ENCODE measurements around the gene ZCCHC14. TPM values are rescaled to one million over a fixed set of nuclear protein-coding genes. Genes with fewer than 3 reads are reported as not detected.

ZCCHC14 gene
- total RNA-seq, 1 donor from 2014 or later, result 19.0 TPM

- H4K20me1 ChIP-seq (ENCODE audit: insufficient read depth, low read length), result peaks cover 68% of the 10 kb centered on the region
- H3K27me3 Mint-ChIP-seq (ENCODE audit: low read depth, unreplicated experiment), result no peaks in the 10 kb centered on the region
- DNase-seq (ENCODE audit: low read depth), result no peak
Observed at GRCh38 chr16:87426423-87427215, 66.2 kb downstream of the ZCCHC14 start.

GRCh38 chr16:87425941-87426340 lies 66.9 kb downstream of the ZCCHC14 start:
- no peak overlapping the region for H3K9ac ChIP-seq (ENCODE audit: low read length)
- H3K4me1 ChIP-seq (ENCODE audit: insufficient read depth, low read length), result no peaks in the 10 kb centered on the region
- no peak for FAIRE-seq
- Mint-ChIP-seq H3K27ac (ENCODE audit: unreplicated experiment) (no peak overlapping the region), H3K4me3 (ENCODE audit: unreplicated experiment) (no peak overlapping the region), H3K36me3 (ENCODE audit: low read depth, unreplicated experiment) (peaks cover 7% of the 10 kb centered on the region), H3K9me3 (ENCODE audit: unreplicated experiment) (peaks cover 2% of the 10 kb centered on the region), H3K4me1 (ENCODE audit: low read depth, unreplicated experiment) (peaks cover 3% of the 10 kb centered on the region), H3K27me3 (ENCODE audit: low read depth, unreplicated experiment) (no peaks in the 10 kb centered on the region)
- no peaks in the 10 kb centered on the region for H3K27me3 ChIP-seq (ENCODE audit: insufficient read depth, low read length)
- H3K4me2 ChIP-seq (ENCODE audit: low read length), result no peak overlapping the region
- peaks cover 18% of the 10 kb centered on the region for H3K36me3 ChIP-seq (ENCODE audit: insufficient read depth, low read length)
- no peak for TF ChIP-seq EZH2 (IDR thresholded peaks at IDR 0.05; ENCODE audit: insufficient read depth, low read length)
- no peak for TF ChIP-seq CTCF (IDR thresholded peaks at IDR 0.05; ENCODE audit: insufficient read depth, low read depth, low read length)
- DNase-seq (ENCODE audit: low read depth), result no peak
- no peaks in the 10 kb centered on the region for H3K9me3 ChIP-seq (ENCODE audit: insufficient read depth, low read depth, low read length)
- H3K27ac ChIP-seq (ENCODE audit: low read depth, low read length), result no peak overlapping the region
- H3K79me2 ChIP-seq (ENCODE audit: insufficient read depth, low read length), result peaks cover 10% of the 10 kb centered on the region
- H3K4me3 ChIP-seq (ENCODE audit: insufficient read depth, low read depth, low read length), result no peak overlapping the region
- H4K20me1 ChIP-seq (ENCODE audit: insufficient read depth, low read length), result peaks cover 66% of the 10 kb centered on the region
- H2AFZ ChIP-seq (ENCODE audit: low read depth, low read length), result no peak overlapping the region

More at GRCh38 chr16:87426423-87427215, 66.2 kb downstream of the ZCCHC14 start:
- no peak overlapping the region for H3K4me3 ChIP-seq (ENCODE audit: insufficient read depth, low read depth, low read length)
- no peak overlapping the region for H3K4me2 ChIP-seq (ENCODE audit: low read length)
- no peaks in the 10 kb centered on the region for H3K27me3 ChIP-seq (ENCODE audit: insufficient read depth, low read length)
- Mint-ChIP-seq H3K27ac (ENCODE audit: unreplicated experiment) (no peak overlapping the region), H3K9me3 (ENCODE audit: unreplicated experiment) (no peaks in the 10 kb centered on the region), H3K36me3 (ENCODE audit: low read depth, unreplicated experiment) (peaks cover 7% of the 10 kb centered on the region), H3K4me1 (ENCODE audit: low read depth, unreplicated experiment) (peaks cover 6% of the 10 kb centered on the region), H3K4me3 (ENCODE audit: unreplicated experiment) (no peak overlapping the region)
- FAIRE-seq, result no peak
- H3K27ac ChIP-seq (ENCODE audit: low read depth, low read length), result no peak overlapping the region
- H2AFZ ChIP-seq (ENCODE audit: low read depth, low read length), result no peak overlapping the region
- H3K9ac ChIP-seq (ENCODE audit: low read length), result no peak overlapping the region
- peaks cover 17% of the 10 kb centered on the region for H3K36me3 ChIP-seq (ENCODE audit: insufficient read depth, low read length)
- peaks cover 3% of the 10 kb centered on the region for H3K4me1 ChIP-seq (ENCODE audit: insufficient read depth, low read length)
- no peaks in the 10 kb centered on the region for H3K9me3 ChIP-seq (ENCODE audit: insufficient read depth, low read depth, low read length)
- H3K79me2 ChIP-seq (ENCODE audit: insufficient read depth, low read length), result peaks cover 10% of the 10 kb centered on the region
- TF ChIP-seq CTCF (IDR thresholded peaks at IDR 0.05; ENCODE audit: insufficient read depth, low read depth, low read length) (no peak), EZH2 (IDR thresholded peaks at IDR 0.05; ENCODE audit: insufficient read depth, low read length) (no peak)

GRCh38 chr16:87424266-87424665 lies 68.6 kb downstream of the ZCCHC14 start:
- H2AFZ ChIP-seq (ENCODE audit: low read depth, low read length), result no peak overlapping the region
- H3K4me2 ChIP-seq (ENCODE audit: low read length), result no peak overlapping the region
- H3K79me2 ChIP-seq (ENCODE audit: insufficient read depth, low read length), result peaks cover 10% of the 10 kb centered on the region
- H3K36me3 ChIP-seq (ENCODE audit: insufficient read depth, low read length), result peaks cover 27% of the 10 kb centered on the region
- H3K27me3 ChIP-seq (ENCODE audit: insufficient read depth, low read length), result no peaks in the 10 kb centered on the region
- TF ChIP-seq CTCF (IDR thresholded peaks at IDR 0.05; ENCODE audit: insufficient read depth, low read depth, low read length), result no peak
- no peak for TF ChIP-seq EZH2 (IDR thresholded peaks at IDR 0.05; ENCODE audit: insufficient read depth, low read length)
- H3K27ac Mint-ChIP-seq (ENCODE audit: unreplicated experiment), result no peak overlapping the region
- peaks cover 2% of the 10 kb centered on the region for H3K9me3 Mint-ChIP-seq (ENCODE audit: unreplicated experiment)
- no peaks in the 10 kb centered on the region for H3K4me1 ChIP-seq (ENCODE audit: insufficient read depth, low read length)
- H3K4me1 Mint-ChIP-seq (ENCODE audit: low read depth, unreplicated experiment), result peaks cover 2% of the 10 kb centered on the region
- H4K20me1 ChIP-seq (ENCODE audit: insufficient read depth, low read length), result peaks cover 73% of the 10 kb centered on the region
- no peak for FAIRE-seq
- no peak for DNase-seq (ENCODE audit: low read depth)
- H3K9me3 ChIP-seq (ENCODE audit: insufficient read depth, low read depth, low read length), result no peaks in the 10 kb centered on the region
- no peak overlapping the region for H3K4me3 Mint-ChIP-seq (ENCODE audit: unreplicated experiment)
- H3K27ac ChIP-seq (ENCODE audit: low read depth, low read length), result no peak overlapping the region
- H3K36me3 Mint-ChIP-seq (ENCODE audit: low read depth, unreplicated experiment), result peaks cover 9% of the 10 kb centered on the region
- H3K4me3 ChIP-seq (ENCODE audit: insufficient read depth, low read depth, low read length), result no peak overlapping the region
- no peak overlapping the region for H3K9ac ChIP-seq (ENCODE audit: low read length)
- no peaks in the 10 kb centered on the region for H3K27me3 Mint-ChIP-seq (ENCODE audit: low read depth, unreplicated experiment)
